Measurements from ENCODE around the gene SAMD13. TPM values are rescaled to one million over a fixed set of nuclear protein-coding genes. Genes with fewer than 3 reads are reported as not detected.

SAMD13 gene
- total and polyA plus RNA-seq, 10 donors: 0.39 to 2.8 (median 1.5) TPM

GRCh38 chr1:84267476-84267875, 34.0 kb upstream of the SAMD13 start:
- TF ChIP-seq CTCF (IDR thresholded peaks at IDR 0.05 in 8 of 11, conservative IDR thresholded peaks at IDR 0.05 in 3 of 11) (no peak), POLR2AphosphoS5 (IDR thresholded peaks at IDR 0.05) (no peak), POLR2A (IDR thresholded peaks at IDR 0.05) (no peak)
- intact Hi-C loops (cut with DNase I; ENCODE audit: low total_unique reads): no loop called here
- H3K27me3 ChIP-seq (replicated peaks in 1 of 7): no peaks in the 10 kb centered on the region

GRCh38 chr1:84268346-84268745, 33.2 kb upstream of the SAMD13 start:
- WGBS, 5 donors: 88 to 100% (median 95%) methylated on average over 1 of the region's 1 CpG

More at GRCh38 chr1:84267476-84267875, 34.0 kb upstream of the SAMD13 start:
- peaks cover 5 to 16% (median 13%) of the 10 kb centered on the region in 6 donors for H3K4me1 ChIP-seq
- H3K4me3 ChIP-seq: no peak overlapping the region
- H3K9me3 ChIP-seq: no peaks in the 10 kb centered on the region
- no peak overlapping the region for H3K27ac ChIP-seq
- H3K36me3 ChIP-seq: no peaks in the 10 kb centered on the region
- DNase-seq: no peak

DNA sequence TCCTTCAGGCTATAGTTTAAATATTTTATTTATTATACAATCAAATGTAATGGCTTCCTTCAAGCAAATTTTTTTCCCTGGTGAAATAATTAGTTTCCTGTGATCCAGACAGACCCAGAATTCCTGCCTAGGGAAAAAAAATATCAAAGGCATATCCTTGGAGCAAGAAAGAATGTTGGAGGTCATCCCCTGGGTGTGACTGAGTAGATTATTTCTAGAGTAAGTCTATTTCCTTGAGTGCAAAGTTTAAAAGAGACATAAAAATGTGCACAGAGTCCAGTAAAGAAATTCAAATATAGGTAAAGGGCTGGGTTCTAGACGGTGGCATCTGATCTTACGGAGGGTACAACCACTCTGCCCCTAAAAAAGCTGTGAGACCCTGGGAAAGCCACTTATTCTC, 32.2 kb upstream of the SAMD13 start:
- DNase-seq: no peak
- no peak overlapping the region for H3K4me3 ChIP-seq
- no peaks in the 10 kb centered on the region for H3K9me3 ChIP-seq
- H3K4me1 ChIP-seq: peaks cover 5 to 19% (median 14%) of the 10 kb centered on the region in 6 donors
- H3K27ac ChIP-seq: no peak overlapping the region
- H3K27me3 ChIP-seq (replicated peaks in 1 of 7): no peaks in the 10 kb centered on the region
- 23 to 93% (median 50%) methylated on average over 2 of the region's 2 CpGs for WGBS, 5 donors
- intact Hi-C loops (cut with DNase I; ENCODE audit: low total_unique reads): no loop called here
- TF ChIP-seq CTCF (IDR thresholded peaks at IDR 0.05 in 8 of 11, conservative IDR thresholded peaks at IDR 0.05 in 3 of 11): no peak
- TF ChIP-seq POLR2A (IDR thresholded peaks at IDR 0.05): no peak
- no peak for TF ChIP-seq POLR2AphosphoS5 (IDR thresholded peaks at IDR 0.05)
- no peaks in the 10 kb centered on the region for H3K36me3 ChIP-seq

More at GRCh38 chr1:84268346-84268745, 33.2 kb upstream of the SAMD13 start:
- H3K27me3 ChIP-seq (replicated peaks in 1 of 7): no peaks in the 10 kb centered on the region
- H3K9me3 ChIP-seq: no peaks in the 10 kb centered on the region
- TF ChIP-seq POLR2AphosphoS5 (IDR thresholded peaks at IDR 0.05) (no peak), POLR2A (IDR thresholded peaks at IDR 0.05) (no peak), CTCF (IDR thresholded peaks at IDR 0.05 in 8 of 11, conservative IDR thresholded peaks at IDR 0.05 in 3 of 11) (no peak)
- no peak overlapping the region for H3K4me3 ChIP-seq
- peaks cover 5 to 19% (median 14%) of the 10 kb centered on the region in 6 donors for H3K4me1 ChIP-seq
- DNase-seq: no peak
- H3K36me3 ChIP-seq: no peaks in the 10 kb centered on the region
- no peak overlapping the region for H3K27ac ChIP-seq
- intact Hi-C loops (cut with DNase I; ENCODE audit: low total_unique reads): no loop called here

GRCh38 chr1:84271441-84272151, 29.9 kb upstream of the SAMD13 start:
- no peaks in the 10 kb centered on the region for H3K9me3 ChIP-seq
- no peak for TF ChIP-seq POLR2A (IDR thresholded peaks at IDR 0.05)
- TF ChIP-seq POLR2AphosphoS5 (IDR thresholded peaks at IDR 0.05): no peak
- TF ChIP-seq CTCF (IDR thresholded peaks at IDR 0.05 in 8 of 11, conservative IDR thresholded peaks at IDR 0.05 in 3 of 11): no peak
- H3K27ac ChIP-seq: peak overlapping the region in 5 of 8 donors; percentile 29 to 56 (median 48)
- H3K4me1 ChIP-seq: peaks cover 5 to 19% (median 14%) of the 10 kb centered on the region in 6 donors
- intact Hi-C loops (cut with DNase I; ENCODE audit: low total_unique reads): no loop called here
- no peaks in the 10 kb centered on the region for H3K36me3 ChIP-seq
- H3K4me3 ChIP-seq: peak overlapping the region in 1 of 8 donors; percentile 19
- no peak for DNase-seq
- H3K27me3 ChIP-seq (replicated peaks in 1 of 7): no peaks in the 10 kb centered on the region
- 32 to 47% (median 42%) methylated on average over 6 of the region's 6 CpGs for WGBS, 5 donors

Data from spleen (tissue), 11 donors.